H9 (cell line): ENCODE measurements around the gene SHC1. TPM values are rescaled to one million over a fixed set of nuclear protein-coding genes. Genes with fewer than 3 reads are reported as not detected.

Experiments used
- DNase-seq: peaks from one replicate; pipeline ENCODE4 v3.0.0-alpha.2; 2017
- H2AFZ ChIP-seq: one replicate; pipeline ENCODE4 v1.6.1; 2013; ENCODE audit warnings: mild to moderate bottlenecking, low read length, control low read depth, moderate library complexity
- H2AK5ac ChIP-seq: 2 replicates; pipeline ENCODE4 v1.6.1; 2013; ENCODE audit warnings: low read length, control low read depth, mixed read lengths; ENCODE audit not compliant: insufficient read length
- H2BK120ac ChIP-seq: one replicate; pipeline ENCODE4 v1.6.1; 2013; ENCODE audit warnings: low read depth, mild to moderate bottlenecking, low read length, control low read depth, inconsistent platforms; ENCODE audit not compliant: poor library complexity, severe bottlenecking
- H2BK12ac ChIP-seq: 2 replicates; pipeline ENCODE4 v1.6.1; 2013; ENCODE audit warnings: low read length, control low read depth, mixed read lengths, low read depth; ENCODE audit not compliant: insufficient read length
- H2BK15ac ChIP-seq: 2 replicates; pipeline ENCODE4 v1.6.1; 2013; ENCODE audit warnings: low read depth, low read length, control low read depth
- H2BK20ac ChIP-seq: one replicate; pipeline ENCODE4 v1.6.1; 2013; ENCODE audit warnings: low read depth, mild to moderate bottlenecking, low read length, control low read depth, inconsistent platforms; ENCODE audit not compliant: poor library complexity, severe bottlenecking
- H2BK5ac ChIP-seq: 2 replicates; pipeline ENCODE4 v1.6.1; 2013; ENCODE audit warnings: low read length, control low read depth, mixed read lengths; ENCODE audit not compliant: insufficient read length
- H3K14ac ChIP-seq: 2 replicates; pipeline ENCODE4 v1.6.1; 2013; ENCODE audit warnings: low read length, control low read depth; ENCODE audit not compliant: insufficient read depth
- H3K18ac ChIP-seq: 2 replicates; pipeline ENCODE4 v1.6.1; 2013; ENCODE audit warnings: low read depth, mild to moderate bottlenecking, mixed read lengths, low read length, control low read depth; ENCODE audit not compliant: insufficient read length
- H3K23ac ChIP-seq: 2 replicates; pipeline ENCODE4 v1.6.1; 2013; ENCODE audit warnings: low read length, control low read depth, mixed read lengths, low read depth; ENCODE audit not compliant: insufficient read length
- H3K23me2 ChIP-seq: 2 replicates; pipeline ENCODE4 v1.6.1; 2013; ENCODE audit warnings: low read depth, mild to moderate bottlenecking, mixed read lengths, low read length, control low read depth; ENCODE audit not compliant: insufficient read length, poor library complexity, severe bottlenecking
- H3K27ac ChIP-seq: 2 replicates; pipeline ENCODE4 v1.5.1; 2013; ENCODE audit warnings: low read length, control low read depth, mixed read lengths, low read depth; ENCODE audit not compliant: insufficient read length
- H3K27me3 ChIP-seq: 2 replicates; pipeline ENCODE4 v1.6.1; 2013; ENCODE audit warnings: low read length, control low read depth, inconsistent platforms; ENCODE audit not compliant: insufficient read depth
- H3K4ac ChIP-seq: 2 replicates; pipeline ENCODE4 v1.6.1; 2013; ENCODE audit warnings: low read depth, mild to moderate bottlenecking, control low read depth, inconsistent platforms, low read length, moderate library complexity
- H3K4me1 ChIP-seq: 2 replicates; pipeline ENCODE4 v1.6.1; 2013; ENCODE audit warnings: low read length, control low read depth, inconsistent platforms; ENCODE audit not compliant: insufficient read depth
- H3K4me2 ChIP-seq: 2 replicates; pipeline ENCODE4 v1.6.1; 2013; ENCODE audit warnings: low read length, control low read depth, mixed read lengths; ENCODE audit not compliant: insufficient read length, insufficient read depth
- H3K56ac ChIP-seq: 2 replicates; pipeline ENCODE4 v1.6.1; 2013; ENCODE audit warnings: low read depth, mild to moderate bottlenecking, mixed read lengths, low read length, control low read depth; ENCODE audit not compliant: insufficient read length
- H3K79me1 ChIP-seq: 2 replicates; pipeline ENCODE4 v1.6.1; 2013; ENCODE audit warnings: low read depth, mild to moderate bottlenecking, moderate library complexity, low read length, control low read depth, inconsistent platforms; ENCODE audit not compliant: insufficient read depth, poor library complexity, severe bottlenecking
- H3K79me2 ChIP-seq: 2 replicates; pipeline ENCODE4 v1.6.1; 2013; ENCODE audit warnings: low read length, control low read depth, inconsistent platforms; ENCODE audit not compliant: insufficient read depth
- H3K9ac ChIP-seq: 2 replicates; pipeline ENCODE4 v1.6.1; 2013; ENCODE audit warnings: low read length, control low read depth, mixed read lengths; ENCODE audit not compliant: insufficient read length; ENCODE audit errors: extremely low read depth
- H3K9me3 ChIP-seq: one replicate; pipeline ENCODE4 v1.6.1; 2013; ENCODE audit warnings: low read depth, low read length, inconsistent platforms; ENCODE audit not compliant: control insufficient read depth
- H3T11ph ChIP-seq: one replicate; pipeline ENCODE4 v1.6.1; 2013; ENCODE audit warnings: mild to moderate bottlenecking, low read length, control low read depth, inconsistent platforms
- H4K20me1 ChIP-seq: one replicate; pipeline ENCODE4 v1.6.1; 2013; ENCODE audit not compliant: control insufficient read depth, insufficient read length, insufficient read depth
- H4K5ac ChIP-seq: 2 replicates; pipeline ENCODE4 v1.6.1; 2013; ENCODE audit warnings: low read depth, mild to moderate bottlenecking, mixed read lengths, low read length, control low read depth; ENCODE audit not compliant: insufficient read length
- H4K8ac ChIP-seq: replicated peaks from 2 replicates; pipeline ENCODE4 v1.6.1; 2013; ENCODE audit warnings: low read length, control low read depth, mixed read lengths, low read depth; ENCODE audit not compliant: insufficient read length
- H4K91ac ChIP-seq: 2 replicates; pipeline ENCODE4 v1.6.1; 2013; ENCODE audit warnings: low read depth, mild to moderate bottlenecking, moderate library complexity, mixed read lengths, low read length, control low read depth; ENCODE audit not compliant: insufficient read length
- H3K27ac Mint-ChIP-seq, 3 experiments: 2 replicates in 2 of 3; 3 replicates in 1 of 3; pipeline ENCODE4 v1.8.0; 2020 to 2021; ENCODE audit warnings: mixed read lengths in 3 of 3, mild to moderate bottlenecking in 1 of 3, moderate library complexity in 1 of 3
- H3K27me3 Mint-ChIP-seq: 2 replicates; pipeline ENCODE4 v1.8.0; 2021; ENCODE audit warnings: low read depth, mild to moderate bottlenecking, moderate library complexity, mixed read lengths
- H3K36me3 Mint-ChIP-seq, 3 experiments: 2 replicates in 2 of 3; 3 replicates in 1 of 3; pipeline ENCODE4 v1.8.0; 2020 to 2021; ENCODE audit warnings: low read depth in 3 of 3, mixed read lengths in 3 of 3; ENCODE audit not compliant: insufficient read depth in 1 of 3
- H3K4me1 Mint-ChIP-seq, 2 experiments: 2 replicates each; pipeline ENCODE4 v1.8.0; 2020; ENCODE audit warnings: mixed read lengths in 2 of 2
- H3K4me3 Mint-ChIP-seq, 2 experiments: 2 replicates in 1 of 2; 3 replicates in 1 of 2; pipeline ENCODE4 v1.8.0; 2020 to 2021; ENCODE audit warnings: mild to moderate bottlenecking in 2 of 2, mixed read lengths in 2 of 2, moderate library complexity in 1 of 2
- H3K9me3 Mint-ChIP-seq, 2 experiments: 2 replicates in 1 of 2; 3 replicates in 1 of 2; pipeline ENCODE4 v1.8.0; 2020; ENCODE audit warnings: mild to moderate bottlenecking in 2 of 2, mixed read lengths in 2 of 2, moderate library complexity in 1 of 2
- WGBS: extraction: QIAGEN DNeasy Blood & Tissue Kit; methylation state at CpG from one replicate; pipeline ENCODE4 v1.1.7; 2013; ENCODE audit warnings: missing lambda C conversion rate, low lambda C conversion rate, mixed read lengths; ENCODE audit not compliant: insufficient read length; ENCODE audit errors: extremely low coverage; 5-methylcytosine and 5-hydroxymethylcytosine counted together
- total RNA-seq: library from RNA; stranded (reverse); gene quantifications from 2 replicates; pipeline ENCODE4 v1.2.1, GENCODE V29; 2021
- TF ChIP-seq, protein P1 (sequence below): fragments of 200-600 bp; sonication (generic); conservative IDR thresholded peaks from 3 replicates; pipeline ENCODE4 v1.8.0; 2021; ENCODE audit warnings: antibody characterized with exemption, mild to moderate bottlenecking

The SHC1 gene
- total RNA-seq, 1 experiment from 2014 or later, result 168 TPM

- Histone ChIP-seq H3K23me2 (no peaks in the 10 kb centered on the region), H3K9me3 (no peaks in the 10 kb centered on the region), H3K79me2 (no peaks in the 10 kb centered on the region; the same call in 1 of the 2 replicates), H4K5ac (no peak overlapping the region), H3K9ac (no peak overlapping the region), H3K23ac (no peak overlapping the region), H3K4me2 (no peak overlapping the region), H3K4ac (no peak overlapping the region), H3K56ac (no peak overlapping the region), H2BK12ac (no peak overlapping the region), H2AK5ac (no peak overlapping the region), H3K27me3 (no peaks in the 10 kb centered on the region), H2BK15ac (no peak overlapping the region), H4K8ac (no peak overlapping the region), H3T11ph (no peak overlapping the region), H3K4me1 (peaks cover 3% of the 10 kb centered on the region; the same call in 1 of the 2 replicates), H4K20me1 (no peaks in the 10 kb centered on the region), H3K14ac (no peak overlapping the region), H2BK5ac (no peak overlapping the region), H4K91ac (no peak overlapping the region), H3K79me1 (no peaks in the 10 kb centered on the region), H2AFZ (no peak overlapping the region), H3K18ac (no peak overlapping the region), H3K27ac (no peak overlapping the region), H2BK120ac (no peak overlapping the region), H2BK20ac (no peak overlapping the region)
- no CpG with 5 or more reads among the region's 8 CpGs for WGBS
- DNase-seq, result no peak
- H3K4me1 Mint-ChIP-seq, result peaks cover 36 to 65% of the 10 kb centered on the region in 2 experiments
- H3K27ac Mint-ChIP-seq, result no peak overlapping the region
- H3K36me3 Mint-ChIP-seq, result peaks cover 8 to 33% (median 18%) of the 10 kb centered on the region in 3 experiments; a peak in 6 of 7 replicates
- TF ChIP-seq, protein P1, sequence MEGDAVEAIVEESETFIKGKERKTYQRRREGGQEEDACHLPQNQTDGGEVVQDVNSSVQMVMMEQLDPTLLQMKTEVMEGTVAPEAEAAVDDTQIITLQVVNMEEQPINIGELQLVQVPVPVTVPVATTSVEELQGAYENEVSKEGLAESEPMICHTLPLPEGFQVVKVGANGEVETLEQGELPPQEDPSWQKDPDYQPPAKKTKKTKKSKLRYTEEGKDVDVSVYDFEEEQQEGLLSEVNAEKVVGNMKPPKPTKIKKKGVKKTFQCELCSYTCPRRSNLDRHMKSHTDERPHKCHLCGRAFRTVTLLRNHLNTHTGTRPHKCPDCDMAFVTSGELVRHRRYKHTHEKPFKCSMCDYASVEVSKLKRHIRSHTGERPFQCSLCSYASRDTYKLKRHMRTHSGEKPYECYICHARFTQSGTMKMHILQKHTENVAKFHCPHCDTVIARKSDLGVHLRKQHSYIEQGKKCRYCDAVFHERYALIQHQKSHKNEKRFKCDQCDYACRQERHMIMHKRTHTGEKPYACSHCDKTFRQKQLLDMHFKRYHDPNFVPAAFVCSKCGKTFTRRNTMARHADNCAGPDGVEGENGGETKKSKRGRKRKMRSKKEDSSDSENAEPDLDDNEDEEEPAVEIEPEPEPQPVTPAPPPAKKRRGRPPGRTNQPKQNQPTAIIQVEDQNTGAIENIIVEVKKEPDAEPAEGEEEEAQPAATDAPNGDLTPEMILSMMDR, result no peak
- H3K27me3 Mint-ChIP-seq, result no peaks in the 10 kb centered on the region
- no peaks in the 10 kb centered on the region; a peak in 1 of 5 replicates for H3K9me3 Mint-ChIP-seq
- no peak overlapping the region for H3K4me3 Mint-ChIP-seq
These were observed 43.1 kb upstream of the SHC1 start for GRCh38 chr1:155013632-155014031.
